ENCODE data around the gene AFF3.
A peak's percentile ranks its signal among the peaks of the same experiment; 100 is the strongest.

DNA sequence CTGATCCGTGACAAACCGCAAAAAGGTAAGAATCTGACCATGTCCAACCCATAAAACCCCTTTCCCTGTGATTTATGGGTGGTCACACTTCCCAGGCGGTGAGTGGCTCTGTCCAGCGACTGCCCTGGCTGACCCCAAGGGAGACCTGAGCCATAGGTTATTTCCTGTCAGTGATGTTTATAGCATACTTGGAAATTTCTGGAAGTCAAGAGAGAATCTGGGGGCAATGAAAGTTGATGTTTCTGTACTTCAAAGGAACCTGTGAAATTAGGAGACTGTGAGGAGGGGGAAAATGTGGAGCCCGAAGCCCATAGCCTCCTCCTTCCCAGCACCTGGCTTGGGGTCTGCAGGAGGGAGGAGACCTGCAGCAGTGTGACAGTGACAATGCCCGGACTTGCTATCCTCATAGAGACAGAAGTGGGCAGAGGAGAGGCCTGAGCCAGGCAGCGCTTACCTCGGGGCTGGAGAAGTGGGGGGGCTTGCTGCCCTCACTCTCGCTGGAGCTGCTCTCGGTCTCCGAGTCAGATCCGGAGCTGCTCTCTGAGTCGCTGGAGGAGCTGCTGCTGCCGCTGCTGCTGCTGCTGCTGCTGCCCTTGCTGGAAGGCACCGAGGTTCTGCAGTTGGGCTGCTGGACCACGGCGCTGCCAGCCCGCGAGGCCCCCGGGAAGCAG is 541.3 kb downstream of the AFF3 start:
- TF ChIP-seq TEAD4 (IDR thresholded peaks at IDR 0.05) (no peak), CEBPB (IDR thresholded peaks at IDR 0.05) (no peak), YY1 (IDR thresholded peaks at IDR 0.05; ENCODE audit: low read depth) (no peak), ZBTB7A (IDR thresholded peaks at IDR 0.05; ENCODE audit: low read depth) (no peak), EP300 (IDR thresholded peaks at IDR 0.05; ENCODE audit: borderline replicate concordance) (no peak), TAF1 (IDR thresholded peaks at IDR 0.05; ENCODE audit: low read depth) (no peak), CREB1 (IDR thresholded peaks at IDR 0.05; ENCODE audit: low read depth) (no peak), FOXM1 (IDR thresholded peaks at IDR 0.05; ENCODE audit: borderline replicate concordance, low read depth) (no peak), RAD21 (IDR thresholded peaks at IDR 0.05; ENCODE audit: low read depth) (no peak), NFIC (IDR thresholded peaks at IDR 0.05) (no peak), TCF12 (IDR thresholded peaks at IDR 0.05; ENCODE audit: low read depth) (no peak)
- TF ChIP-seq, protein P1, sequence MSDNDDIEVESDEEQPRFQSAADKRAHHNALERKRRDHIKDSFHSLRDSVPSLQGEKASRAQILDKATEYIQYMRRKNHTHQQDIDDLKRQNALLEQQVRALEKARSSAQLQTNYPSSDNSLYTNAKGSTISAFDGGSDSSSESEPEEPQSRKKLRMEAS (IDR thresholded peaks at IDR 0.05): no peak
- TF ChIP-seq, protein P2, sequence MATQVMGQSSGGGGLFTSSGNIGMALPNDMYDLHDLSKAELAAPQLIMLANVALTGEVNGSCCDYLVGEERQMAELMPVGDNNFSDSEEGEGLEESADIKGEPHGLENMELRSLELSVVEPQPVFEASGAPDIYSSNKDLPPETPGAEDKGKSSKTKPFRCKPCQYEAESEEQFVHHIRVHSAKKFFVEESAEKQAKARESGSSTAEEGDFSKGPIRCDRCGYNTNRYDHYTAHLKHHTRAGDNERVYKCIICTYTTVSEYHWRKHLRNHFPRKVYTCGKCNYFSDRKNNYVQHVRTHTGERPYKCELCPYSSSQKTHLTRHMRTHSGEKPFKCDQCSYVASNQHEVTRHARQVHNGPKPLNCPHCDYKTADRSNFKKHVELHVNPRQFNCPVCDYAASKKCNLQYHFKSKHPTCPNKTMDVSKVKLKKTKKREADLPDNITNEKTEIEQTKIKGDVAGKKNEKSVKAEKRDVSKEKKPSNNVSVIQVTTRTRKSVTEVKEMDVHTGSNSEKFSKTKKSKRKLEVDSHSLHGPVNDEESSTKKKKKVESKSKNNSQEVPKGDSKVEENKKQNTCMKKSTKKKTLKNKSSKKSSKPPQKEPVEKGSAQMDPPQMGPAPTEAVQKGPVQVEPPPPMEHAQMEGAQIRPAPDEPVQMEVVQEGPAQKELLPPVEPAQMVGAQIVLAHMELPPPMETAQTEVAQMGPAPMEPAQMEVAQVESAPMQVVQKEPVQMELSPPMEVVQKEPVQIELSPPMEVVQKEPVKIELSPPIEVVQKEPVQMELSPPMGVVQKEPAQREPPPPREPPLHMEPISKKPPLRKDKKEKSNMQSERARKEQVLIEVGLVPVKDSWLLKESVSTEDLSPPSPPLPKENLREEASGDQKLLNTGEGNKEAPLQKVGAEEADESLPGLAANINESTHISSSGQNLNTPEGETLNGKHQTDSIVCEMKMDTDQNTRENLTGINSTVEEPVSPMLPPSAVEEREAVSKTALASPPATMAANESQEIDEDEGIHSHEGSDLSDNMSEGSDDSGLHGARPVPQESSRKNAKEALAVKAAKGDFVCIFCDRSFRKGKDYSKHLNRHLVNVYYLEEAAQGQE (IDR thresholded peaks at IDR 0.05; ENCODE audit: low read depth): peak; percentile 48; the same call in 1 of the 2 replicates

All from Ishikawa (cell line).